KOPT-K1 (cell line): Measurements from ENCODE around the gene KRTCAP3.

ENCODE experiments used
- H3K27ac ChIP-seq: fragments of 200-600 bp; sonication (generic); 2 replicates; pipeline ENCODE4 v1.5.1; 2016; ENCODE audit warnings: antibody characterized with exemption, mild to moderate bottlenecking, low read depth, low read length; ENCODE audit not compliant: poor library complexity, severe bottlenecking
- H3K36me3 ChIP-seq: fragments of 200-600 bp; sonication (generic); 2 replicates; pipeline ENCODE4 v1.5.1; 2017; ENCODE audit warnings: antibody characterized with exemption, mild to moderate bottlenecking, low read length, moderate library complexity; ENCODE audit not compliant: insufficient read depth
- H3K9me3 ChIP-seq: fragments of 200-600 bp; sonication (generic); 2 replicates; pipeline ENCODE4 v1.5.1; 2017; ENCODE audit warnings: antibody characterized with exemption, low read length, mild to moderate bottlenecking; ENCODE audit not compliant: insufficient read depth, poor library complexity, severe bottlenecking

Gene KRTCAP3

DNA sequence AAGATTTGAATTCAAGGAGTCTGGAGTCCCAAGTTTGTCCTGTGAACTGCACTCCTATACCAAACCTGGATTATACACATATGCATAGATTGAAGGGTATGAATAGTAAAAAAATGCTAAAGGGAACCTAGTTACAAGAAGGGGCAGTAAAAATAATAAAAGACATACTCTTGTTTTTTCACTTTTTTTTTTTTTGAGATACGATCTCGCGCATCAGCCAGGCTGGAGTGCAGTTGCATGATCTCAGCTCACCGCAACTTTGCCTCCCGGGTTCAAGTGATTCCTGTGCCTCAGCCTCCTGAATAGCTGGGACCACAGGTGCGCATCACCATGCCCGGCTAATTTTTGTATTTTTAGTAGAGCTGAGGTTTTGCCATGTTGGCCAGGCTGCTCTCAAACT is 22.3 kb downstream of the KRTCAP3 start:
- H3K9me3 ChIP-seq = no peaks in the 10 kb centered on the region
- H3K36me3 ChIP-seq = no peaks in the 10 kb centered on the region
- no peak overlapping the region for H3K27ac ChIP-seq

DNA sequence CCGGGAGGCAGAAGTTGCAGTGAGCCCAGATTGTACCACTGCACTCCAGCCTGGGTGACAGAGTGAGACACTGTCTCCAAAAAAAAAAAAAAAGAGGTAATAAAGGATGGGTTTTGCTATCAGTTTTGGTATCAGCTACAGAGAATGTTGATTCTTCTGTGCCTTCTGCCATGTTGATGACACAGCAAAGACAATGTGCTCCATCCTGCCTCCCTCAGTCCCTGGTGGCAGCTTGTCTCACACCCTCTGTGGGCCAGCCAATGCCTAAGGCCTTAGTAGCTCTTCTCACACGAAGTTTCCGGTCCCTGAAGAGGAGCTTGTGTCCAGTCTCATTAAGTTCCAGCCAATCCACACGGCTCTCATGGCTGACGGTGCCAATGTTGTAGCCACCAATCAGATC is 29.8 kb downstream of the KRTCAP3 start:
- Histone ChIP-seq H3K27ac (no peak overlapping the region), H3K36me3 (peaks cover 6% of the 10 kb centered on the region; the same call in 1 of the 2 replicates)

GRCh38 chr2:27485496-27485895 is 43.3 kb downstream of the KRTCAP3 start:
- no peak overlapping the region for H3K27ac ChIP-seq
- H3K9me3 ChIP-seq = no peaks in the 10 kb centered on the region
- peaks cover 4% of the 10 kb centered on the region; the same call in 1 of the 2 replicates for H3K36me3 ChIP-seq

More for the DNA sequence above, 29.8 kb downstream of the KRTCAP3 start:
- no peaks in the 10 kb centered on the region for H3K9me3 ChIP-seq

GRCh38 chr2:27489118-27489497 is 46.9 kb downstream of the KRTCAP3 start:
- Histone ChIP-seq H3K27ac (no peak overlapping the region), H3K9me3 (no peaks in the 10 kb centered on the region), H3K36me3 (no peaks in the 10 kb centered on the region)

DNA sequence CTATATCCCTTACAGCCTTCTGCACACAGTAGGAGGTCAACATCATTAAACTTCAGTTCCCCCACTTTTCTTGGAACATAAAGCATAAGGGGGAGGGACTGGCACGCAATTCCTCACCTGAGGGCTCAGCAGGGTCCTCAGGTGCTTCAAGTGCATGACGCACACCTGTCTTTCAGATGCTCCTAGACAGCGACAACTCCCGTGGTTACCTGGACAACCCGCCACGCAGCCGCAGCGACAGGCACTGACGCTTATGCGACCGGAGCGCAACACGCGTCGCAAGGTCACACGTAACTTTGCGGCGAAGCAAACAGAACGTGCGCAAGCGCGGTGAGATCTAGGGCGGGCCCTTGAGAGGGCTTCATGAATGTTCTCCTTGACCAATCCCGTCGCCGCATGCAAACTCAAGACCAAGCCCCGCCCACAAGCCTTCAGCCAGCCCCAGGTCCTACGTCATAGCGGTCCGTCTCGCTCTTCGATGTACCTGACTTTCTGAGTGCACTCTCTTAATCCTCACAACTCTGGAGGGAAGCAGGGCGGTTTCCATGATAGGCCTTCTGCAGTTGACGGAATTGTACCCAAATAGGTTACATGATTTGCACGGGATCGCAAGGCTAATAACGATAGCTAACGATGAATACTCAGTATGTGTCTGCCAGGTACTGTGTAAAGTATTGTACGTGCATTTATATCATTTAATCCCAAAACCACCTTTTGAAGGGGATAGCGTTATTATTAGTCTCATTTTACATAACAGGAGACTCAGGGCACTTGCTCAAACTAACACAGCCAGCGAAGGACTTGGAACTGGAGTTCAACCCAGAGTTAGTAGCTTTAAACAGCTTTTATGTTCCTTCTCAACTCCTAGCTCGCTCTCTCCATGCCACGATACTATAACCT is 47.6 kb downstream of the KRTCAP3 start, which contains the start of gene IFT172:
IFT172 (minus strand) TSS at position 246 of the 900 bp plus-strand sequence; CDS start at position 156, 90 bp downstream.
- no peaks in the 10 kb centered on the region for H3K36me3 ChIP-seq
- H3K9me3 ChIP-seq = no peaks in the 10 kb centered on the region
- no peak within 1 kb of the TSS for H3K27ac ChIP-seq

GRCh38 chr2:27492557-27492956 is 50.4 kb downstream of the KRTCAP3 start:
- no peaks in the 10 kb centered on the region for H3K36me3 ChIP-seq
- no peak overlapping the region for H3K27ac ChIP-seq
- H3K9me3 ChIP-seq = no peaks in the 10 kb centered on the region

DNA sequence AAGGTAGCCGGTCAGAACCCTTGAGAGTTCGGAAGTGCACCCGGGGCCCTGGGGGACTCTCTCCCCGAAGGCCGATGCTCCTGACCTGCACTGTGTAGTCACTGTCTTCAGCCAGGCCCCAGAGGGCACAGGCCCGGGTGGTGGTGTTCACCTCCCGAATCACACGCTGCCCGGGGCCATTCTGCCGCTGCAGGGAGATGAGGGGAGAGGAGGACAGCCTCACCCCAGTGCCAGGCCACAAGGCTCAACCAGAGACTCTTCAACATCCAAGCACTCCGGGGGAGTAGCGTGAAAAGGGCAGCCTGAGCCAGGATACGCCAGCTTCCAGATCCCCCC is 51.7 kb downstream of the KRTCAP3 start:
- Histone ChIP-seq H3K9me3 (no peaks in the 10 kb centered on the region), H3K27ac (no peak overlapping the region), H3K36me3 (no peaks in the 10 kb centered on the region)
